ENCODE data around the gene MYO9B. TPM values are rescaled to one million over a fixed set of nuclear protein-coding genes. Genes with fewer than 3 reads are reported as not detected.

The MYO9B gene
- total and polyA plus RNA-seq, 9 of the 15 experiments (the other 6 are each of a cell fraction or from before 2014, with no cell fraction given), result 2.4 to 77.6 (median 23.0) TPM

DNA sequence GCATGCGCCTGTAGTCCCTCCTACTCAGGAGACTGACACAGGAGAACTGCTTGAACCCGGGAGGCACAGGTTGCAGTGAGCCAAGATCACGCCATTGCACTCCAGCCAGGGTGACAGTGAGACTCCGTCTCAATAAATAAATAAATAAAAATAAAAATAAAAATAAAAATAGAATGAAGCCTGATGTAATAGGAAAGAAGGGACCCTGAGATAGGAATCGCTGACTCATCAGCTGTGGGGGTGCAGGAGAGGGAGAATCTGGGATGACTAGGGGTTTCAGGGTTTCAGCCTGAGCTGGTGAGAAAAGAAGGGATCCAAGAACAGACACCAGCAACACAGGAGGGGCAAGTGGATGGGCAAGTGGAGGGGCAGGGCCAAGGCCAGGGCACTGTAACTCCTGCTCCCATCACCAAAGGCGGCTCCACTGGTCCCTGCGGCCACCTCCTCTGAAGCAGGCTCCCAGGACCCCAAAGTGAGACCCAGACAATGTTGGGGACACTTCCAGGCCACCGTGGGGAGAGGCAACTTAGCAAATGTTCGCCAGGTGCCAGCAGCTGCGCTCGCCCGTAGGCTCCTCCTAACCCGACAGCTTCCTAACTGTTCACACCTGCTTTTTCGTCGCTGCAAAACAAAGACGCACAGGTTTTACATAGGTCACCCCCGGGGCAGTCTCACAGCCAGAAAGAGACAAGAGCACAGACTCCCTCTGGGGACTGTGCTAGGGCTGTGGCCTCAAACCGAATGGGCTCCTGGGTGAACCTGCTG, 1.5 kb upstream of the MYO9B start:
- H3K36me3 ChIP-seq (ENCODE audit: control insufficient read depth, insufficient read depth, low read length), result peaks cover 50% of the 10 kb centered on the region
- peak overlapping the region; percentile 96 to 100 for H3K9ac ChIP-seq (ENCODE audit: insufficient read depth in 1 of 2, low read depth in 2 of 2, low read length in 2 of 2)
- ChIA-PET POLR2A (interaction anchor here (0.5 to 1.9 kb wide), 12 partner anchors 9 to 208 kb away, joined by 3 to 13 read pairs (median 4); partner anchors contain the start of genes BABAM1 and OCEL1), CTCF (ENCODE audit: low intra/inter-chr PET ratio) (no interaction called here)
- H3K4me3 ChIP-seq, result peak overlapping the region; percentile 69
- in situ Hi-C loops (cut with MboI) (loop anchor here (5.0 kb wide), 1 partner anchor 213 kb away; no protein-coding TSS in a partner anchor), intact Hi-C loops (cut with micrococcal nuclease) (loop anchor here (10.0 kb wide), 1 partner anchor 131 kb away; no protein-coding TSS in a partner anchor)
- peaks cover 18% of the 10 kb centered on the region; the same call in 1 of the 2 replicates for H4K20me1 ChIP-seq (replicated peaks; ENCODE audit: control insufficient read depth, insufficient read depth, low read length)
- H3K4me2 ChIP-seq (ENCODE audit: insufficient read depth, low read length), result peak overlapping the region; percentile 100
- H3K4me1 ChIP-seq (replicated peaks in 1 of 2; ENCODE audit: control insufficient read depth in 2 of 2, insufficient read depth in 2 of 2, low read length in 2 of 2), result peaks cover 26 to 46% of the 10 kb centered on the region in 2 experiments; a peak in 4 of 5 replicates
- H3K27me3 ChIP-seq (ENCODE audit: control insufficient read depth in 2 of 2, insufficient read depth in 2 of 2, low read length in 2 of 2), result no peaks in the 10 kb centered on the region; a peak in 1 of 5 replicates
- peaks cover 3% of the 10 kb centered on the region for H3K9me1 ChIP-seq (ENCODE audit: control insufficient read depth, insufficient read depth, low read length)
- no peaks in the 10 kb centered on the region for H3K9me3 ChIP-seq (replicated peaks; ENCODE audit: control insufficient read depth, insufficient read depth, low read depth, low read length)
- 7% methylated on average over 18 of the region's 18 CpGs for WGBS (ENCODE audit: insufficient coverage, low coverage, missing lambda C conversion rate)
- peak overlapping the region; percentile 92 for H3K27ac ChIP-seq (ENCODE audit: extremely low read depth, low read depth, low read length)
- peak; percentile 33 for ATAC-seq
- no peak for FAIRE-seq
- H2AFZ ChIP-seq (ENCODE audit: low read depth, low read length), result no peak overlapping the region
- peaks cover 86% of the 10 kb centered on the region for H3K79me2 ChIP-seq (ENCODE audit: control insufficient read depth, insufficient read depth, low read length)
- no TSS peak for BruUV-seq (replicated peaks)
- DNase-seq (ENCODE audit: extremely low read depth in 1 of 4, low spot score in 3 of 4), result peak; percentile 43 to 74 (median 58)
- no peak for TF ChIP-seq EHMT2 (IDR thresholded peaks at IDR 0.05)
- TF ChIP-seq DEAF1 (CRISPR knock-in tag; IDR thresholded peaks at IDR 0.05), result 0 out of 2 replicates have a peak, but pooled peaks have one; percentile 25
- TF ChIP-seq NEUROD1 (IDR thresholded peaks at IDR 0.05; ENCODE audit: borderline replicate concordance, low read depth, low read length, partially characterized antibody), result peak; percentile 22
- no peak for TF ChIP-seq POLR2B (IDR thresholded peaks at IDR 0.05; ENCODE audit: low read depth, partially characterized antibody)
- no peak for TF ChIP-seq IFI16 (CRISPR knock-in tag; IDR thresholded peaks at IDR 0.05)
- TF ChIP-seq POLR2A (conservative IDR thresholded peaks at IDR 0.05), result peak; percentile 54
- 0 out of 2 replicates have a peak, but pooled peaks have one; percentile 19 for TF ChIP-seq ZNF766 (CRISPR knock-in tag; conservative IDR thresholded peaks at IDR 0.05)
- TF ChIP-seq MAZ (CRISPR knock-in tag; conservative IDR thresholded peaks at IDR 0.05 in 1 of 2, IDR thresholded peaks at IDR 0.05 in 1 of 2), result peak in 1 of 2 experiments; percentile 32; a peak in 1 of 4 replicates
- peak; percentile 71 for TF ChIP-seq EP400 (IDR thresholded peaks at IDR 0.05)
- TF ChIP-seq KHSRP (IDR thresholded peaks at IDR 0.05), result no peak
- no peak for TF ChIP-seq RBM39 (optimal IDR thresholded peaks at IDR 0.05; ENCODE audit: low read depth, low read length)
- TF ChIP-seq BRD9 (IDR thresholded peaks at IDR 0.05; ENCODE audit: low read depth, partially characterized antibody), result no peak
- no peak for TF ChIP-seq PYGO2 (tag; IDR thresholded peaks at IDR 0.05)
- no peak for TF ChIP-seq NFIX (CRISPR knock-in tag; IDR thresholded peaks at IDR 0.05; ENCODE audit: low read depth)
- no peak for TF ChIP-seq ARHGAP35 (IDR thresholded peaks at IDR 0.05; ENCODE audit: partially characterized antibody)
- TF ChIP-seq, protein P1, sequence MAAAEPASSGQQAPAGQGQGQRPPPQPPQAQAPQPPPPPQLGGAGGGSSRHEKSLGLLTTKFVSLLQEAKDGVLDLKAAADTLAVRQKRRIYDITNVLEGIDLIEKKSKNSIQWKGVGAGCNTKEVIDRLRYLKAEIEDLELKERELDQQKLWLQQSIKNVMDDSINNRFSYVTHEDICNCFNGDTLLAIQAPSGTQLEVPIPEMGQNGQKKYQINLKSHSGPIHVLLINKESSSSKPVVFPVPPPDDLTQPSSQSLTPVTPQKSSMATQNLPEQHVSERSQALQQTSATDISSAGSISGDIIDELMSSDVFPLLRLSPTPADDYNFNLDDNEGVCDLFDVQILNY (CRISPR knock-in tag; IDR thresholded peaks at IDR 0.05), result no peak
- TF ChIP-seq NCOR1 (IDR thresholded peaks at IDR 0.05), result peak; percentile 39; the same call in 1 of the 2 replicates
- TF ChIP-seq TAF9B (IDR thresholded peaks at IDR 0.05; ENCODE audit: partially characterized antibody), result peak; percentile 50
- TF ChIP-seq FOSL1 (tag; conservative IDR thresholded peaks at IDR 0.05), result peak; percentile 90
- TF ChIP-seq, protein P2, sequence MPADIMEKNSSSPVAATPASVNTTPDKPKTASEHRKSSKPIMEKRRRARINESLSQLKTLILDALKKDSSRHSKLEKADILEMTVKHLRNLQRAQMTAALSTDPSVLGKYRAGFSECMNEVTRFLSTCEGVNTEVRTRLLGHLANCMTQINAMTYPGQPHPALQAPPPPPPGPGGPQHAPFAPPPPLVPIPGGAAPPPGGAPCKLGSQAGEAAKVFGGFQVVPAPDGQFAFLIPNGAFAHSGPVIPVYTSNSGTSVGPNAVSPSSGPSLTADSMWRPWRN (IDR thresholded peaks at IDR 0.05; ENCODE audit: low read depth), result peak; percentile 25; the same call in 1 of the 2 replicates
- TF ChIP-seq CXXC5 (CRISPR knock-in tag; IDR thresholded peaks at IDR 0.05), result no peak
